Activated T-helper 9 cell treated with anti-CD3 and anti-CD28 coated beads, Interleukin-2, amount 50 U/mL, for 16 hours (primary cell): Measurements from ENCODE around the gene EFEMP1.

Experiments
- DNase-seq: peaks from one replicate; pipeline ENCODE4 v3.0.0-alpha.2; 2020; ENCODE audit warnings: low read depth

Gene EFEMP1

GRCh38 chr2:55923091-55923981, at the start of gene EFEMP1:
Gene EFEMP1 (minus strand): TSS chr2:55923782. CDS start chr2:55922440, 1,342 bp downstream.
- no peak for DNase-seq

- no peak for DNase-seq
These were observed 46.9 kb upstream of the EFEMP1 start for GRCh38 chr2:55970500-55970899.

- no peak for DNase-seq
These were observed 45.4 kb upstream of the EFEMP1 start for GRCh38 chr2:55968941-55969340.

GRCh38 chr2:55966401-55967118, 43.0 kb upstream of the EFEMP1 start:
- DNase-seq = no peak

GRCh38 chr2:55965966-55966365, 42.4 kb upstream of the EFEMP1 start:
- DNase-seq = no peak

GRCh38 chr2:55965276-55965675, 41.7 kb upstream of the EFEMP1 start:
- DNase-seq = no peak

GRCh38 chr2:55962915-55963314, 39.3 kb upstream of the EFEMP1 start:
- DNase-seq = no peak

- no peak for DNase-seq
These were observed 37.8 kb upstream of the EFEMP1 start for GRCh38 chr2:55961318-55961911.

- DNase-seq = no peak
These were observed 35.2 kb upstream of the EFEMP1 start for GRCh38 chr2:55958756-55959155.

GRCh38 chr2:55957142-55957541, 33.6 kb upstream of the EFEMP1 start:
- no peak for DNase-seq

- DNase-seq = no peak
These were observed 30.9 kb upstream of the EFEMP1 start for GRCh38 chr2:55954306-55955035.

- DNase-seq = no peak
These were observed 28.8 kb upstream of the EFEMP1 start for GRCh38 chr2:55952415-55952814.

GRCh38 chr2:55951533-55951932, 28.0 kb upstream of the EFEMP1 start:
- DNase-seq = no peak

- no peak for DNase-seq
These were observed 26.0 kb upstream of the EFEMP1 start for GRCh38 chr2:55949613-55950012.

GRCh38 chr2:55949211-55949610, 25.6 kb upstream of the EFEMP1 start:
- DNase-seq = no peak

GRCh38 chr2:55948176-55948923, 24.8 kb upstream of the EFEMP1 start:
- no peak for DNase-seq

GRCh38 chr2:55947752-55948151, 24.2 kb upstream of the EFEMP1 start:
- no peak for DNase-seq

GRCh38 chr2:55946793-55947192, 23.2 kb upstream of the EFEMP1 start:
- no peak for DNase-seq

- no peak for DNase-seq
These were observed 19.9 kb upstream of the EFEMP1 start for GRCh38 chr2:55943466-55943865.

GRCh38 chr2:55936351-55936750, 12.8 kb upstream of the EFEMP1 start:
- DNase-seq = no peak

- DNase-seq = no peak
These were observed 10.8 kb upstream of the EFEMP1 start for GRCh38 chr2:55934337-55934736.
